HepG2 (cell line): ENCODE measurements around the gene NOS1AP. TPM values are rescaled to one million over a fixed set of nuclear protein-coding genes. Genes with fewer than 3 reads are reported as not detected.
"Not testable (repeated sequence)": the region's sequence is repeated elsewhere in the genome, so short reads cannot be mapped to it uniquely, and the experiment has no call there.

Experiments
- ATAC-seq: fragments of 200-7000 bp; cut with Tn5 transposase; 3 replicates; pipeline ENCODE4 v1.9.1; 2020; ENCODE audit warnings: mild to moderate bottlenecking, moderate library complexity
- BruUV-seq: library from RNA; stranded (reverse); fragments of 400-500 nt; replicated peaks from 2 replicates; lab custom pipeline; 2021; lab: Mats Ljungman, UMichigan
- CTCF ChIA-PET: fragments of 300-600 bp; formaldehyde crosslinking; extraction: SDS; loops from one replicate; lab custom pipeline; 2021; ENCODE audit warnings: low total read pairs, inconsistent platforms, low intra/inter-chr PET ratio; lab: Yijun Ruan, JAX
- POLR2A ChIA-PET: fragments of 350-600 bp; sonication (Branson Sonifier 250); formaldehyde crosslinking; loops from one replicate; lab custom pipeline; 2020; ENCODE audit warnings: antibody characterized with exemption, inconsistent platforms; lab: Yijun Ruan, JAX
- DNase-seq: peaks from one replicate; pipeline ENCODE4 v3.0.0-alpha.2; 2015; ENCODE audit warnings: low spot score
- FAIRE-seq: peaks from 3 replicates; lab custom pipeline; 2011; peaks lifted over from hg19 to GRCh38; lab: Jason Lieb, UNC
- H2AFZ ChIP-seq: one replicate; pipeline ENCODE4 v1.6.1; 2011; ENCODE audit warnings: low read length, inconsistent platforms
- H3K27ac ChIP-seq: fragments of 300-600 bp; 3 replicates; pipeline ENCODE4 v1.8.0; 2011; ENCODE audit warnings: mixed run types, mild to moderate bottlenecking, mixed read lengths, low read length, inconsistent platforms; ENCODE audit not compliant: insufficient read depth; ENCODE audit errors: extremely low read length
- H3K27me3 ChIP-seq, 2 experiments: fragments of 200-600 bp in 1 of 2; 2 replicates in 1 of 2; 3 replicates in 1 of 2; pipeline versions ENCODE4 v1.6.0 to v1.8.0; 2011; ENCODE audit warnings: low read length in 2 of 2, mild to moderate bottlenecking in 2 of 2, moderate library complexity in 2 of 2, inconsistent platforms in 1 of 2; ENCODE audit not compliant: insufficient read depth in 2 of 2, control insufficient read depth in 1 of 2
- H3K36me3 ChIP-seq, 2 experiments: fragments of 200-600 bp in 1 of 2; replicated peaks in 1 of 2; 2 replicates in 1 of 2; 3 replicates in 1 of 2; pipeline versions ENCODE4 v1.5.1 to v1.8.0; 2011; ENCODE audit warnings: low read length in 2 of 2, inconsistent platforms in 1 of 2; ENCODE audit not compliant: insufficient read depth in 2 of 2, control insufficient read depth in 1 of 2
- H3K4me1 ChIP-seq: 2 replicates; pipeline ENCODE4 v1.5.1; 2012; ENCODE audit warnings: low read length, inconsistent platforms; ENCODE audit not compliant: insufficient read depth
- H3K4me2 ChIP-seq: 2 replicates; pipeline ENCODE4 v1.6.0; 2011; ENCODE audit warnings: low read depth, low read length, inconsistent platforms
- H3K4me3 ChIP-seq, 3 experiments: fragments of 200-600 bp in 1 of 3; sonication (generic), shearing (Covaris generic) in 1 of 3; replicated peaks in 1 of 3; 2 replicates each; pipeline ENCODE4 v1.5.1; 2011 to 2016; ENCODE audit warnings: low read length in 3 of 3, inconsistent platforms in 2 of 3, low read depth in 2 of 3, mild to moderate bottlenecking in 2 of 3, control low read depth in 1 of 3, mixed read lengths in 1 of 3; ENCODE audit not compliant: insufficient read depth in 1 of 3
- H3K79me2 ChIP-seq: one replicate; pipeline ENCODE4 v1.6.1; 2011; ENCODE audit warnings: low read length, inconsistent platforms; ENCODE audit not compliant: insufficient read depth
- H3K9ac ChIP-seq: 2 replicates; pipeline ENCODE4 v1.6.0; 2011; ENCODE audit warnings: mild to moderate bottlenecking, low read depth, low read length, inconsistent platforms; ENCODE audit not compliant: insufficient read depth
- H3K9me3 ChIP-seq: 2 replicates; pipeline ENCODE4 v1.5.1; 2012; ENCODE audit warnings: mild to moderate bottlenecking, low read length
- H4K20me1 ChIP-seq: 2 replicates; pipeline ENCODE4 v1.6.0; 2011; ENCODE audit warnings: inconsistent platforms, mild to moderate bottlenecking, low read length, moderate library complexity; ENCODE audit not compliant: insufficient read depth
- WGBS: methylation state at CpG from one replicate; pipeline ENCODE4 v1.1.6; 2017; ENCODE audit warnings: low lambda C conversion rate; 5-methylcytosine and 5-hydroxymethylcytosine counted together
- in situ Hi-C: cut with HindIII; loops from 2 replicates; pipeline ENCODE4 v1.10.0; 2017; ENCODE audit warnings: low pct_unique_long_range_greater_than_20kb; ENCODE audit not compliant: extremely low pct_ligation_motif_present
- intact Hi-C: fragments of 100-400 bp; cut with micrococcal nuclease; formaldehyde crosslinking; loops from one replicate; pipeline ENCODE4 v1.10.0; 2022; ENCODE audit not compliant: unreplicated experiment
- microRNA counts: library from miRNA; unstranded; fragments of <30 nt; microRNA quantifications from one replicate; lab custom pipeline; 2015
- microRNA-seq: library from miRNA; unstranded; fragments of <30 nt; microRNA quantifications from one replicate; pipeline ENCODE4, GENCODE V29; 2020
- polyA plus RNA-seq, 8 experiments: library from polyadenylated mRNA; depleted of rRNA in 3 of 8; stranded (reverse) in 7 of 8; unstranded in 1 of 8; fragments of >200 nt; fragmentation: Illumina TruSeq in 4 of 8; extraction: Trizol in 4 of 8; gene quantifications; 2 replicates each; pipeline versions ENCODE4 v1.2.1 to v1.2.3, GENCODE V29; 2011 to 2016; ENCODE audit warnings: low read depth in 4 of 8, missing spikeins in 1 of 8, mixed read lengths in 1 of 8; ENCODE audit not compliant: insufficient read depth in 1 of 8
- small RNA-seq, 3 experiments: library from RNA; depleted of rRNA; stranded (forward); fragments of <200 nt; gene quantifications; one replicate each; pipeline ENCODE3, GENCODE V24; 2012; ENCODE audit warnings: low read depth in 2 of 3, low replicate concordance in 1 of 3; ENCODE audit not compliant: insufficient read length in 3 of 3, insufficient read depth in 2 of 3
- total RNA-seq, 5 experiments: library from RNA; depleted of rRNA; stranded (reverse); fragments of >200 nt; fragmentation: Illumina TruSeq; extraction: Trizol; gene quantifications; 2 replicates each; pipeline ENCODE4 v1.2.3, GENCODE V29; 2016; ENCODE audit warnings: low read depth in 1 of 5

Gene NOS1AP
- total and polyA plus RNA-seq, 2 of the 13 experiments (the other 11 are each of a cell fraction or from before 2014, with no cell fraction given) = 2.0 to 3.3 TPM

GRCh38 chr1:162419450-162419931, 350.0 kb downstream of the NOS1AP start:
- H3K36me3 ChIP-seq, POLR2A ChIA-PET, intact Hi-C loops, H3K9ac ChIP-seq, FAIRE-seq, H3K4me1 ChIP-seq, DNase-seq, CTCF ChIA-PET, H3K4me2 ChIP-seq, H2AFZ ChIP-seq, H3K79me2 ChIP-seq, H3K27me3 ChIP-seq, H3K9me3 ChIP-seq, H3K4me3 ChIP-seq, ATAC-seq, H3K27ac ChIP-seq, in situ Hi-C loops, H4K20me1 ChIP-seq, BruUV-seq: not testable (repeated sequence)
- 19% methylated on average over 8 of the region's 9 CpGs for whole genome bisulfite sequencing

MicroRNAs encoded within 50 kb of the gene (microRNA counts, 767-probe panel; counts per million panel counts)
- not detected for microRNA hsa-miR-556-3p (lab: Ali Mortazavi, UCI)
- not detected for microRNA hsa-miR-556-5p (lab: Ali Mortazavi, UCI)

Small RNA genes lying within 50 kb of the gene (microRNA-seq; reads per million reads assigned to microRNA genes)
- 0.51 reads per million for gene MIR4654
- gene MIR556 = 180 reads per million, percentile 79 among the genes with 10 or more reads in this experiment

Small RNA genes lying within 50 kb of the gene (small RNA-seq; reads per million reads assigned to genes)
- 0 reads per million in 3 experiments for gene MIR4654
- 0.31 to 176 (median 166) reads per million in 3 experiments for gene MIR556
- gene RNA5SP61 = 0 reads per million in 3 experiments

Other genes with a start within 250 kb of the NOS1AP start
- gene OLFML2B, start 45.8 kb upstream of the NOS1AP start, total RNA-seq (2016; rRNA removed; fragmentation: Illumina TruSeq; extraction: Trizol) = not detected in 2 replicates
- not detected in 2 replicates for gene OLFML2B, start 45.8 kb upstream of the NOS1AP start, polyA plus RNA-seq (2011; rRNA removed)